Activated CD8-positive, alpha-beta memory T cell treated with anti-CD3 and anti-CD28 coated beads, Interleukin-2, amount 10 ng/mL, durations not matched to agents 7 days and 5 days (primary cell): Measurements from ENCODE around the gene SPATA13. TPM values are rescaled to one million over a fixed set of nuclear protein-coding genes. Genes with fewer than 3 reads are reported as not detected.
"Not testable (repeated sequence)": the region's sequence is repeated elsewhere in the genome, so short reads cannot be mapped to it uniquely, and the experiment has no call there.

Source experiments
- ATAC-seq: fragments of 150-1000 bp; cut with Tn5 transposase; one replicate; pipeline ENCODE4 v1.10.0; 2021; ENCODE audit warnings: moderate library complexity
- CTCF ChIA-PET: fragments of 350-600 bp; sonication (Branson Sonifier 250); formaldehyde crosslinking; loops from one replicate; lab custom pipeline; 2021; ENCODE audit warnings: antibody characterized with exemption; lab: Charles Lee
- DNase-seq: peaks from one replicate; pipeline ENCODE4 v3.0.0-alpha.2; 2020
- H3K27ac Mint-ChIP-seq: one replicate; pipeline ENCODE4 v1.8.0; 2021; ENCODE audit warnings: mild to moderate bottlenecking, mixed read lengths
- H3K27me3 Mint-ChIP-seq: one replicate; pipeline ENCODE4 v1.8.0; 2021; ENCODE audit warnings: mixed read lengths
- H3K36me3 Mint-ChIP-seq: one replicate; pipeline ENCODE4 v1.8.0; 2021; ENCODE audit warnings: mild to moderate bottlenecking, mixed read lengths
- H3K4me1 Mint-ChIP-seq: one replicate; pipeline ENCODE4 v1.8.0; 2021; ENCODE audit warnings: mixed read lengths
- H3K4me3 Mint-ChIP-seq: one replicate; pipeline ENCODE4 v1.8.0; 2021; ENCODE audit warnings: mild to moderate bottlenecking, moderate library complexity, mixed read lengths
- H3K9me3 Mint-ChIP-seq: one replicate; pipeline ENCODE4 v1.8.0; 2022; ENCODE audit warnings: low read depth, mixed read lengths
- total RNA-seq, 2 experiments: library from RNA; stranded (reverse); gene quantifications; one replicate each; pipeline ENCODE4 v1.2.3, GENCODE V29; 2021

The SPATA13 gene
- total RNA-seq, 2 experiments from 2014 or later, result 51.0 to 57.8 TPM

DNA sequence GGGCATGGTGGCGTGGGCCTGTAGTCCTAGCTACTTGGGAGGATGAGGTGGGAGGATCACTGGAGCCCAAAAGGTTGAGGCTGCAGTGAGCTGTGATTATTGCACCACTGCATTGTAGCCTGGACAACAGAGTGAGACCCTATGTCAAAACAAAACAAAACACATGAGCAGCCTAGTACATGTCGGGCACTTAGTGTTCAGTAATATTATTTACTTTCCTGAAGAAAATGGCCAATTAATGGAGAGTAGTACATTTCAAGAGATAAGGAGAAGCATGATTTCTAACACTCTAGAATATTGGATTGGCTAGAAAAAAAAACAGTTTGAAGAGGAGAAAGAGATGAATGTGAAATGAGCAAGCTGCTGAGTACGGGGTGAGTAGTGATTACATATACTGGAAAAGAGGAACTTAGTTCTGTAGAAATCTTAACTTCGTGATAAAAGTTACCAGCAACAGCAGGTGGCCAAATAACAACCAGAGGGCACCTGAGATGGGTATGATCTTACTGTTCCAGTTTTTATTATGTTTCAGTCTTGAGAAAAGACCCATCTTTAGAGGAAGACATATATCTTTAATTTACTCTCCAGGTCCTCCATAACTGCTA lies 36.2 kb downstream of the SPATA13 start:
- Mint-ChIP-seq H3K27me3 (no peaks in the 10 kb centered on the region), H3K36me3 (peaks cover 1% of the 10 kb centered on the region), H3K4me3 (no peak overlapping the region), H3K9me3 (no peaks in the 10 kb centered on the region), H3K4me1 (peaks cover 2% of the 10 kb centered on the region), H3K27ac (no peak overlapping the region)
- no peak for DNase-seq
- no peak for ATAC-seq
- CTCF ChIA-PET, result interaction anchor here (1.0 to 1.3 kb wide), 2 partner anchors 9 to 20 kb away, joined by 3 read pairs; no protein-coding TSS in a partner anchor

DNA sequence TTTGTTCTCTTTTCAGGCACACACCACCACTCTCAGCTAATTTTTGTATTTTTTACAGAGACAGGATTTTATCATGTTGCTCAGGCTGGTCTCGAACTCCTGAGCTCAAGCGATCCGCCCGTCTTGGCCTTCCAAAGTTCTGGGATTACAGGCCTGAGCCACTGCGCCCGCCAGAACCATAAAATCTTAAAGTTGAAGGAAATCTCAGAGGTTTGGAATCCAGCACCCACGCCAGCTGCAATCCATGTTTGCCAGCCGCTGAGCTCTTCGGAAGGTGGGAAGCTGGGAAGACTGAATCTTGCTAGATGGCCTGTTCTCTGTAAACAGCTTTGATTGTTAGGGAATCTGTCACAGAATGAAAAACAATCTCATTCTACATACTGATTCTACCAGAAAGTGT lies 38.5 kb downstream of the SPATA13 start:
- ATAC-seq, result no peak
- H3K27me3 Mint-ChIP-seq, result peaks cover under 1% of the 10 kb centered on the region
- H3K9me3 Mint-ChIP-seq, result no peaks in the 10 kb centered on the region

DNA sequence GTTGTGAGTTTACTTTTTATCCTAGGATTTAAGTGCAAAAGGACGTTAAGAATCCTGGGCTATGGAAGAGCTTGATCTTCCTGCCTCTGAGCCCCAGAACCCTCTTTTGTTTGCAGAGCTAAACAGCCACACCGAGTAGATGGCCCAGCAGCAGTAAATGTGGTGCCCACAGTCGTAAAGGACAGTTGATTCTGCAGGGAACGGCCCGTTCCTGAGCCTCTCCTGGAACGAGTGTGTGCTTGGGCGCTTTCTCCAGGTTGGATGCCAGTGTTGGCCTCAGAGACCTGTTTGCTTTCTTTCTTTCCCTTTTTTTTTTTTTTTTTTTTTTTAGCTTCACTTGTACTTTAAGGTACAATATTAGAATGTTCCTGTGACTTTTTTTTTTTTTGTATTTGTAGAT lies 41.7 kb downstream of the SPATA13 start:
- Mint-ChIP-seq H3K4me3 (no peak overlapping the region), H3K36me3 (peaks cover 12% of the 10 kb centered on the region), H3K9me3 (no peaks in the 10 kb centered on the region), H3K27ac (no peak overlapping the region), H3K27me3 (peaks cover 2% of the 10 kb centered on the region), H3K4me1 (peaks cover 37% of the 10 kb centered on the region)
- DNase-seq (no peak), ATAC-seq (no peak)
- CTCF ChIA-PET, result interaction anchor here (2.0 to 4.0 kb wide), 2 partner anchors 16 to 163 kb away, joined by 5 to 20 read pairs; no protein-coding TSS in a partner anchor

More for the DNA sequence above, 38.5 kb downstream of the SPATA13 start:
- DNase-seq, result no peak
- peaks cover 14% of the 10 kb centered on the region for H3K4me1 Mint-ChIP-seq
- H3K27ac Mint-ChIP-seq, result no peak overlapping the region
- no peak overlapping the region for H3K4me3 Mint-ChIP-seq
- CTCF ChIA-PET, result interaction anchor here (1.4 kb wide), 1 partner anchor 179 kb away, joined by 4 read pairs; no protein-coding TSS in a partner anchor
- peaks cover 3% of the 10 kb centered on the region for H3K36me3 Mint-ChIP-seq

DNA sequence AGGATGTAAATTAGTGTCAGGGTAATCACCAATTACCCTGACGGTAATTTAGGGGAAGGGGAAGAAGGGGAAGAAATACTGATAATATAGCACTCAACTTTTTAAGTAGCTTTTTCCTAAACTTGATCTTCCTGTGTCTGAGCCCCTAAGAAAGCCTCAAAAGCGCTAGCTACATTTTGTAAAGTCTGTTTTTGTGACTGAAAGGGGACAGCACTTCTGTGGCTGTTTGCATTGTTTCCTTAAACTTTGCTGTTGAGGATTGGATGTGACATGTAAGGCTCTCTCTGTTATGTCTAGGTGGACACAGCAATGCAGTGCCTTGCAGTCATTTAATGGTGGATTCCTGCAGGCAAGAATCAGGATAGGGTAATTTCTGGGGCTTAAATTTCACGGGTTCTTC lies 42.8 kb downstream of the SPATA13 start:
- no peak for ATAC-seq
- H3K36me3 Mint-ChIP-seq, result peaks cover 12% of the 10 kb centered on the region
- H3K4me3 Mint-ChIP-seq, result peak overlapping the region; percentile 19
- peak overlapping the region; percentile 75 for H3K27ac Mint-ChIP-seq
- H3K4me1 Mint-ChIP-seq, result peaks cover 37% of the 10 kb centered on the region
- no peak for DNase-seq
- H3K9me3 Mint-ChIP-seq, result no peaks in the 10 kb centered on the region
- CTCF ChIA-PET, result interaction anchor here (0.7 to 4.0 kb wide), 9 partner anchors 8 to 270 kb away, joined by 3 to 20 read pairs (median 3); no protein-coding TSS in a partner anchor
- peaks cover 2% of the 10 kb centered on the region for H3K27me3 Mint-ChIP-seq

DNA sequence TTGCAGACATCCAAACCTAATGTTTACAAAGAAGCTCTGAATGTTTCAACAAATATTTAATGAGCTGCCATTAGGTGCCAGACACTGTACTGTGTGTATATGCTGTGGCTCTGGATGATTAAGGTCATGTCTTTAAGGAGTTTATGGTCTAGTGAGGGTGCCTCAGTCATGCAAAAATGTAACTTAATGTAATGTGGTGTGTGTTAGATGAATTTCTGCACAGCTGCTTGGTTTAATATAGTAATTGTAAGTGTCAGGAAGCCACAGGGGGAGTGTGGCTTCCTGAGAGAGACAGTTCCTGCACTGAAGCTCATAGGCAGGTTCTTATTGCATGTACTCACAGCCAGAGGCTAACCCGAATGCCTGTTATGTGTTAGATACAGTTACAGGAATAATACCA lies 43.3 kb downstream of the SPATA13 start:
- peak; percentile 61 for DNase-seq
- Mint-ChIP-seq H3K4me3 (peak overlapping the region; percentile 47), H3K36me3 (peaks cover 12% of the 10 kb centered on the region)

DNA sequence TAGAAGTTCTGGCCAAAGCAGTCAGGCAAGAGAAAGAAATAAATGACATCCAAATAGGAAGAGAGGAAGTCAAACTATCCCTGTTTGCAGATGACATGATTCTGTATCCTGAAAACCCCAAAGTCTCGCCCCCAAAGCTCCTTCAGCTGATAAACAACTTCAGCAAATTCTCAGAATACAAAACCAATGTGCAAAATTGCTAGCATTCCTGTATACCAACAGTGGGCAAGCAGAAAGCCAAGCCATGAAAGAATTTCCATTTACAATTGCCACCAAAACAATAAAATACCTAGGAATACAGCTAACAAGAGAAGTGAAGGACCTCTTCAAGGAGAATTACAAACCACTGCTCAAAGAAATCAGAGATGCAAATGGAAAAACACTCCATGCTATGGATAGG lies 44.6 kb downstream of the SPATA13 start:
- not testable (repeated sequence) for H3K9me3 Mint-ChIP-seq, DNase-seq, H3K27ac Mint-ChIP-seq, H3K27me3 Mint-ChIP-seq, ATAC-seq, H3K4me3 Mint-ChIP-seq
- Mint-ChIP-seq H3K36me3 (peaks cover 12% of the 10 kb centered on the region), H3K4me1 (peaks cover 37% of the 10 kb centered on the region)
- CTCF ChIA-PET, result interaction anchor here (1.5 to 4.0 kb wide), 3 partner anchors 9 to 19 kb away, joined by 3 to 20 read pairs (median 6); no protein-coding TSS in a partner anchor

More for the DNA sequence above, 43.3 kb downstream of the SPATA13 start:
- CTCF ChIA-PET, result interaction anchor here (0.7 to 4.0 kb wide), 11 partner anchors 9 to 270 kb away, joined by 3 to 20 read pairs (median 3); no protein-coding TSS in a partner anchor
- H3K27me3 Mint-ChIP-seq, result peaks cover 2% of the 10 kb centered on the region
- peak overlapping the region; percentile 75 for H3K27ac Mint-ChIP-seq
- peaks cover 37% of the 10 kb centered on the region for H3K4me1 Mint-ChIP-seq
- H3K9me3 Mint-ChIP-seq, result no peaks in the 10 kb centered on the region
- ATAC-seq, result peak; percentile 98

DNA sequence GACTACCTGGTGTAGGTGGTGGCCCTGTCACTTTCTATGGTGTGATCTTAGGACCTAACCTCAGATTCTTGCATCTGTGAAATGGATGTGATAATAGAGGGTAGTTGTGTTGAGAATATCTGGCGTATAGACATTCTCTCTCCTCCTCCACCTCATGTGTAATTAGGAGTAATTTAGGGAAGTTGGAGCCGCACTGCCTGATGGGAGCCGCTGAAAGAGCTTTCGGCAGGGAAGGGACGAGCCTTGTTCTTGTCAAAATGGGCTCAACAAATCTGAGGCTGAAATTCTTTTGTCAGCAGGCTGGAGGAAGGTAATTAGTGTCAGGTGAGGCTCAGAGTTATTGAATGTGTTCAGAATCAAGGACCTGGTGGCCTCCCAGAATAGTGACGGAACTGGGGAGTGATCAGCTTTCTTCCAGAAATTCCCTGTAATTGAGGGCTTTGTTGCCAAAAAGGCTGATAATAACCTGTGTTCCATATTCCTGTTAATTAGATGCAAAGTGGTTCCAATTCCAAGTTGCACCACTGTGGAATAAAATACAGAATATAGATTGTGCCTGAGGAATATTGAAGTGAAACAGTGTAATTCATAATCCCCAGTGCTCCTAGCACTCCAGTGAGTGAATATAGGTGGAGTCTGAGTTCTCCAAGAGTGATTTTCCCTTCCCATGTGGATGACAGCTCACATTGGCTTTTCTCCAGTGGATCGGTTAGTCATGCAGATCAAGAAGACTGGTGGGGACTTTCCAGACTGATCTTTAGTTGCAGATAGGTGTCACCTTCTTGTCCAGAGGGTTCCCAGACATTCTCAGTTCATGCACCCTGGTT lies 47.5 kb downstream of the SPATA13 start:
- peaks cover 2% of the 10 kb centered on the region for H3K27me3 Mint-ChIP-seq
- H3K4me1 Mint-ChIP-seq, result peaks cover 37% of the 10 kb centered on the region
- no peak overlapping the region for H3K4me3 Mint-ChIP-seq
- DNase-seq (no peak), ATAC-seq (no peak)
- no peaks in the 10 kb centered on the region for H3K9me3 Mint-ChIP-seq
- no peak overlapping the region for H3K27ac Mint-ChIP-seq
- peaks cover 9% of the 10 kb centered on the region for H3K36me3 Mint-ChIP-seq
- CTCF ChIA-PET, result interaction anchor here (1.4 to 1.6 kb wide), 2 partner anchors 10 to 46 kb away, joined by 3 read pairs; no protein-coding TSS in a partner anchor

DNA sequence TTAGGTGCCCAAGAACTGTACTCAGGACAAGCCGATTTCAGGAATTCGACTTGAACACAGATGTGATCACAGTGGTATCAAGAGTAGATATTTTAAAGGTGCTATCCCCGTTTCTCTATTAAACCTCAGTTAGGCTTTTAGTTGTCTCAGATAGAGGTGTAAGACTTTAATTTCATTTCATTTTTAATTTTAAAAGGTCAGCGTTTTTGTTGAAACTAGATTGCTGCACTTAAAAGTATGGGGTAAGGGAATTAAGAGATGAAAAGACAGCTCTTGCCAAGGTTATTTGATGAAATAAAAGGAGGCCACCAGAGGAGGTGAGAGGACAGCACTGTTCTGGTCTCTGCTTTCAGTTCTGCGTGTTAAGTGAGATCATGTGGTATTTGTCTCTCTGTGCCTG lies 48.6 kb downstream of the SPATA13 start:
- H3K27me3 Mint-ChIP-seq, result no peaks in the 10 kb centered on the region
- peaks cover 26% of the 10 kb centered on the region for H3K4me1 Mint-ChIP-seq
- H3K27ac Mint-ChIP-seq, result no peak overlapping the region
- no peak overlapping the region for H3K4me3 Mint-ChIP-seq
- ATAC-seq (no peak), DNase-seq (no peak)
- CTCF ChIA-PET, result interaction anchor here (0.9 to 1.6 kb wide), 3 partner anchors 9 to 444 kb away, joined by 3 read pairs; no protein-coding TSS in a partner anchor
- H3K9me3 Mint-ChIP-seq, result no peaks in the 10 kb centered on the region
- peaks cover 9% of the 10 kb centered on the region for H3K36me3 Mint-ChIP-seq

DNA sequence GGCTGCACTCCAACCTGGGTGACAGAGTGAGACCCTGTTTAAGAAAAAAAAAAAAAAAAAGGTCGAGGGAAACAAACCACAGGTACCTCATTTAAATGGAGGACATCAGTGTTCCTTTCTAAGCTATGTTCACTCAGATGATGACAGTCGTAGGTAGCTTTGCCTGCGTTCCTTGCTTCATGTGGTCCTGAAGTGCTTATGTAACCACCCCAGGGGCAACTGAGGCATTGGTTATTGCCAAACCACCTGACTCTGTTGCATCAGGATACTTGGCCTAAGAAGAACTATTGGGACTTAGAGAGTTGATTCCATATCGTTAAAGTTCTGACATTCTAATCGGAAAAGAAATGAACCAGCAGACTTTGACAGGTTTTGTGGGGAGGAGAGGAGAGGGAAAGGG lies 51.7 kb downstream of the SPATA13 start:
- Mint-ChIP-seq H3K36me3 (peaks cover 1% of the 10 kb centered on the region), H3K4me1 (peaks cover 23% of the 10 kb centered on the region), H3K9me3 (no peaks in the 10 kb centered on the region), H3K27me3 (no peaks in the 10 kb centered on the region), H3K4me3 (no peak overlapping the region), H3K27ac (no peak overlapping the region)
- CTCF ChIA-PET, result interaction anchor here (0.7 kb wide), 1 partner anchor 111 kb away, joined by 3 read pairs; no protein-coding TSS in a partner anchor
- no peak for DNase-seq
- no peak for ATAC-seq

DNA sequence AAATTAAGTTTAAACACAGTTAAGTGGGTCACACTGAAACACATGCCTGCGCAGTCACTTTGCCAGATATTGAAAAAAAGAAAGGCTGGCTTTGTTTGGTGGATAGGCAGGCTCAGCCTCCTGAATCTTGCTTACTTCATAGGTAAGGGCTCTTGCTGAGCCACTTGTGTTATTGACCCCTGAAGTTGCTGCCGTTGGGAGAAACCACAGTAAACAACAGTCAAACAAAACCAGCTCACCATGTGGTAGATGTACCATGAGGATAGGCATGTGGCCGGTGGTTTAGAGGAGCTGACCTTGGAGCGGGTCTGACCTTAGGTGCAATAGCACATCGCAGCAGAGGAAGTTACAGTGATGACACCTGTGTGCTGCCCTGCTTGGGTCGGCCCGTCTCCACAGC lies 52.2 kb downstream of the SPATA13 start:
- ATAC-seq (no peak), DNase-seq (no peak)
- Mint-ChIP-seq H3K9me3 (no peaks in the 10 kb centered on the region), H3K27ac (no peak overlapping the region), H3K36me3 (peaks cover 2% of the 10 kb centered on the region), H3K27me3 (no peaks in the 10 kb centered on the region), H3K4me3 (no peak overlapping the region), H3K4me1 (peaks cover 28% of the 10 kb centered on the region)
- CTCF ChIA-PET, result interaction anchor here (0.7 to 1.2 kb wide), 2 partner anchors 16 to 112 kb away, joined by 3 to 5 read pairs; no protein-coding TSS in a partner anchor

DNA sequence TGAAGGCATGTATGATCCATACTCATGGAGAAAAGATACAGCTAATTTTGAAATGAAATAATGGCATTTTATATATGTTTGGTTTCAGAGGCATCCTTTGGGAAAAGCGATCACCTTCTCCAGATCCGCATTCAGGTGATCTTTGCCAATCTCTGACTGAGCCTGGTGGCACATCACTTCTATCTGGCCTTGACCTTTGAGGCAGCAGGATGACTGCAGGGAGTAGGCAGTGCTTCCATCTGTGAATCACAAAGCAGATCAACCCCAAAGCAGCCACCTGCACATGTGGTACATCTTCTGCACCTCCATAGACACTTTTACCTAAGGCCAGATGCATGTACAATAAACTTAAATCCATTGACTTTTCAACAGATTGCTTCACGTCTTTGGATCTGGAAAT lies 53.4 kb downstream of the SPATA13 start:
- CTCF ChIA-PET, result interaction anchor here (1.0 to 1.2 kb wide), 3 partner anchors 15 to 194 kb away, joined by 3 to 5 read pairs (median 3); partner anchors contain the start of gene SPATA13
- peaks cover 35% of the 10 kb centered on the region for H3K4me1 Mint-ChIP-seq
- no peak for DNase-seq
- no peaks in the 10 kb centered on the region for H3K27me3 Mint-ChIP-seq
- ATAC-seq, result no peak
- H3K9me3 Mint-ChIP-seq, result no peaks in the 10 kb centered on the region
- H3K4me3 Mint-ChIP-seq, result no peak overlapping the region
- peaks cover 2% of the 10 kb centered on the region for H3K36me3 Mint-ChIP-seq
- H3K27ac Mint-ChIP-seq, result no peak overlapping the region

DNA sequence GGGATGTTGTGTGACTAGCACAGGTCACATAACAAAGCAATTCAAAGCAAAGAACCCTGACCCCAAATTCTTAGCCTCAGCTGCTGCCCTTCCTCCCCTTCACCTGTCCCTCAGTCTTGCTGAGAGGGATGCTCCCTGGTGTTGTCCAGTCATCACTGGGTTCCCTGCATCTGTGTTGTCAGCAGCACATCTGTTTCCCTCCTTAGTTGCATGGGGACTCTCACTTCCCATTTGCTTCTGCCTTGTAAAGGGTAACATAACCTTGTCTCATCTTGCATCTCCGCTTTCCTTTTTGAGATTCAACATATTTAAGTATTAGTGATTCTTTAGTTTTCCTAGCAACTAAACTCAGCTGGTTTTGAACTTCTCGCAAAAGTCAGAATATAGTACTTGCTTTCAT lies 54.0 kb downstream of the SPATA13 start:
- Mint-ChIP-seq H3K36me3 (peaks cover 2% of the 10 kb centered on the region), H3K4me1 (peaks cover 35% of the 10 kb centered on the region), H3K27ac (no peak overlapping the region), H3K27me3 (no peaks in the 10 kb centered on the region), H3K9me3 (no peaks in the 10 kb centered on the region), H3K4me3 (no peak overlapping the region)
- DNase-seq (no peak), ATAC-seq (no peak)
- CTCF ChIA-PET, result interaction anchor here (1.0 to 1.8 kb wide), 4 partner anchors 11 to 195 kb away, joined by 3 to 5 read pairs (median 3); partner anchors contain the start of gene SPATA13

DNA sequence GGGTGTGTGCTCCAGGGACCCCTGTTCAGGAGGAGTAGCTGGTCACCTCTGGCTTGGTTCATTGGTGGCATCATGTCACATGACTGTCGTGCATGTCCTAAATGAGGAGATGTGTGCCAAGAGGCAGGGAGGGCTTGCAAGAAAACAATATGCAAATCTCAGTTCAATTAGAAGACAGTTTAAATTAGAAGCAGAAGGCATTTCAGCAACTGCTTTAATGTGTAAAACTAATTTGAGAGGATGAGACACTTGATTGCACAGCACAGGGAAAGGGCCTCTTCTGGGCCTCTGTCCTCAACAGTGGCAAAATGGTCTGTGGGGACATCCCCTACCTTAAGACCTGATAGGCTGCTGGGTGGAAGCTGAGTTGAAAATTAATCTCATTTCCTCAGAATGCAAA lies 54.6 kb downstream of the SPATA13 start:
- H3K36me3 Mint-ChIP-seq, result peaks cover 2% of the 10 kb centered on the region
- no peaks in the 10 kb centered on the region for H3K27me3 Mint-ChIP-seq
- H3K4me1 Mint-ChIP-seq, result peaks cover 40% of the 10 kb centered on the region
- CTCF ChIA-PET, result interaction anchor here (1.3 to 5.8 kb wide), 5 partner anchors 10 to 195 kb away, joined by 3 to 53 read pairs (median 5); partner anchors contain the start of gene SPATA13
- H3K4me3 Mint-ChIP-seq, result no peak overlapping the region
- no peak overlapping the region for H3K27ac Mint-ChIP-seq
- no peaks in the 10 kb centered on the region for H3K9me3 Mint-ChIP-seq
- DNase-seq, result no peak
- no peak for ATAC-seq
